BE2C (cell line): Measurements from ENCODE around the gene DNAJC4. TPM values are rescaled to one million over a fixed set of nuclear protein-coding genes. Genes with fewer than 3 reads are reported as not detected.

Experiments
- DNase-seq: peaks from one replicate; pipeline ENCODE4 v3.0.0-alpha.2; 2020
- H3K27me3 ChIP-seq: fragments of 250-450 bp; sonication (Bioruptor Pico); 2 replicates; pipeline ENCODE4 v1.5.1; 2020; ENCODE audit warnings: mild to moderate bottlenecking
- H3K36me3 ChIP-seq: fragments of 250-450 bp; sonication (Bioruptor Pico); 2 replicates; pipeline ENCODE4 v1.5.1; 2020; ENCODE audit warnings: mild to moderate bottlenecking
- H3K4me1 ChIP-seq: fragments of 250-450 bp; sonication (Bioruptor Pico); 2 replicates; pipeline ENCODE4 v1.5.1; 2020
- H3K4me3 ChIP-seq: 2 replicates; pipeline ENCODE4 v1.5.1; 2011; ENCODE audit warnings: low read depth, low read length
- H3K9me3 ChIP-seq: fragments of 250-450 bp; sonication (Bioruptor Pico); 2 replicates; pipeline ENCODE4 v1.5.1; 2020
- polyA plus RNA-seq: library from polyadenylated mRNA; unstranded; fragments of >200 nt; gene quantifications from one replicate; pipeline ENCODE4 v1.2.1, GENCODE V29; 2012; ENCODE audit warnings: low read depth, missing spikeins; ENCODE audit not compliant: insufficient read length, insufficient read depth
- TF ChIP-seq, protein P1 (sequence below): IDR thresholded peaks from 2 replicates; pipeline ENCODE4 v1.5.1; 2012; ENCODE audit warnings: mild to moderate bottlenecking, low read depth, low read length

The DNAJC4 gene, protein sequence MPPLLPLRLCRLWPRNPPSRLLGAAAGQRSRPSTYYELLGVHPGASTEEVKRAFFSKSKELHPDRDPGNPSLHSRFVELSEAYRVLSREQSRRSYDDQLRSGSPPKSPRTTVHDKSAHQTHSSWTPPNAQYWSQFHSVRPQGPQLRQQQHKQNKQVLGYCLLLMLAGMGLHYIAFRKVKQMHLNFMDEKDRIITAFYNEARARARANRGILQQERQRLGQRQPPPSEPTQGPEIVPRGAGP
- polyA plus RNA-seq: 20.3 TPM

DNA sequence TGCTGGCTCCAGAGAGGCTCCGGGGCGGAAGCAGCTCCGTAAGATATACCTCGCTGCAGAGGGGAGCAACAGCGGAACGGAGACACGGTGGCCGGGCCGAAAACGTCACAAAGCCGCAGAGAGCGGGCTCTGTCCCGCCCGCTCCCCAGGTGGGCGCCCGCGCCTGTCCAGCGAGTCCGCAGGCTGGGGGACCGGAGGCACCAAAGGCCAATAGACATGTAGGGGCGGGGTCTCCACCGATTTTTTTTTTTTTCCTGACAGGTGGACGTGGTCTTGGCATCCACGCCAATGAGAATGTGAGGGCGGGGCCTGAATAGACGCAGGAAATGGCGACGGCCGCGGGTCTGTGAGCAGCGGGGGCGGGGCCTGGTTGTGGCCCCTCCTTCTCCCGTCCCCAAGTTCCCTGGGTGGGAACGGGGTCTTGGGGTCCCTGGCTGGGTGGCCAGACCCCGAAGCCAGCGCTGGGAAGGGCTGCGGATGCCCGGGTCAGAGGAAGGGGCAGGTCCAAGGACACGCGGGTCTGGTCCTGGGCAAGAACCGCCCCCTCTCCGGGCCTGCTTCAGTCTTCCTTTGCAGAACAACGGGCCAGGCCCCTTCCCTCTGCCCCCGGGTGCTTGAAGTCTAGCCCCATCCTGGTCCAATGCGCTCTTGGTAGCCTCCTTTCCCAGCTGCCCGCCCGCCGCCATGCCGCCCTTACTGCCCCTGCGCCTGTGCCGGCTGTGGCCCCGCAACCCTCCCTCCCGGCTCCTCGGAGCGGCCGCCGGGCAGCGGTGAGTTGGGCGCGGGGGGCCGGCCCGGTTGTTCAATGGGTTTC lies at the start of gene DNAJC4:
Gene DNAJC4 (plus strand): TSS at position 378 of the 814 bp plus-strand sequence. CDS start 307 bp downstream, at position 685.
- Histone ChIP-seq H3K9me3 (no peaks in the 10 kb centered on the region), H3K4me1 (no peaks in the 10 kb centered on the region; the same call in 1 of the 2 replicates), H3K4me3 (peak within 1 kb of the TSS; percentile 65), H3K36me3 (no peaks in the 10 kb centered on the region), H3K27me3 (no peaks in the 10 kb centered on the region)
- peak; percentile 84 for DNase-seq
- TF ChIP-seq, protein P1, sequence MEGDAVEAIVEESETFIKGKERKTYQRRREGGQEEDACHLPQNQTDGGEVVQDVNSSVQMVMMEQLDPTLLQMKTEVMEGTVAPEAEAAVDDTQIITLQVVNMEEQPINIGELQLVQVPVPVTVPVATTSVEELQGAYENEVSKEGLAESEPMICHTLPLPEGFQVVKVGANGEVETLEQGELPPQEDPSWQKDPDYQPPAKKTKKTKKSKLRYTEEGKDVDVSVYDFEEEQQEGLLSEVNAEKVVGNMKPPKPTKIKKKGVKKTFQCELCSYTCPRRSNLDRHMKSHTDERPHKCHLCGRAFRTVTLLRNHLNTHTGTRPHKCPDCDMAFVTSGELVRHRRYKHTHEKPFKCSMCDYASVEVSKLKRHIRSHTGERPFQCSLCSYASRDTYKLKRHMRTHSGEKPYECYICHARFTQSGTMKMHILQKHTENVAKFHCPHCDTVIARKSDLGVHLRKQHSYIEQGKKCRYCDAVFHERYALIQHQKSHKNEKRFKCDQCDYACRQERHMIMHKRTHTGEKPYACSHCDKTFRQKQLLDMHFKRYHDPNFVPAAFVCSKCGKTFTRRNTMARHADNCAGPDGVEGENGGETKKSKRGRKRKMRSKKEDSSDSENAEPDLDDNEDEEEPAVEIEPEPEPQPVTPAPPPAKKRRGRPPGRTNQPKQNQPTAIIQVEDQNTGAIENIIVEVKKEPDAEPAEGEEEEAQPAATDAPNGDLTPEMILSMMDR: no peak

DNA sequence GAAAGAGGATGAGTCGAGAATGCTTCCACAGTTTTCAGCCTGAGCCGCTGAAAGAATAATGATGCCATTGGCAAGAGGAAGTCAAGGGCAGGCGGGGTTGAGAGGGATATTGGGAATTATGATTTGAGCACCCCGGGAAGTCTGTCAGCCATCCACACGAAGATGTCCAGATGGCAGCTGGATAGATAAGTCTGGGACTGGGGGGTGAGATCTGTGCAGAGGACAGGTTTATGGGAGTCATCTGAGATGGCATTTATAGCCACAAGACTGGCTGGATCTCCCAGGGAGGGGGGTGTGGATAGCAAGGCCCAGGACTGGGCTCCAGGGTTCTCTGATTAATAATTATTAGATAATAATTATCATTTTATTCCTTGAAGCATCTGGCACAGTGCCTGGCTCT lies 49.5 kb upstream of the DNAJC4 start:
- DNase-seq: no peak
- H3K36me3 ChIP-seq: no peaks in the 10 kb centered on the region
- TF ChIP-seq, protein P1: no peak
- H3K4me1 ChIP-seq: no peaks in the 10 kb centered on the region; the same call in 1 of the 2 replicates
- H3K27me3 ChIP-seq: no peaks in the 10 kb centered on the region
- H3K4me3 ChIP-seq: peak overlapping the region; percentile 31
- H3K9me3 ChIP-seq: no peaks in the 10 kb centered on the region

DNA sequence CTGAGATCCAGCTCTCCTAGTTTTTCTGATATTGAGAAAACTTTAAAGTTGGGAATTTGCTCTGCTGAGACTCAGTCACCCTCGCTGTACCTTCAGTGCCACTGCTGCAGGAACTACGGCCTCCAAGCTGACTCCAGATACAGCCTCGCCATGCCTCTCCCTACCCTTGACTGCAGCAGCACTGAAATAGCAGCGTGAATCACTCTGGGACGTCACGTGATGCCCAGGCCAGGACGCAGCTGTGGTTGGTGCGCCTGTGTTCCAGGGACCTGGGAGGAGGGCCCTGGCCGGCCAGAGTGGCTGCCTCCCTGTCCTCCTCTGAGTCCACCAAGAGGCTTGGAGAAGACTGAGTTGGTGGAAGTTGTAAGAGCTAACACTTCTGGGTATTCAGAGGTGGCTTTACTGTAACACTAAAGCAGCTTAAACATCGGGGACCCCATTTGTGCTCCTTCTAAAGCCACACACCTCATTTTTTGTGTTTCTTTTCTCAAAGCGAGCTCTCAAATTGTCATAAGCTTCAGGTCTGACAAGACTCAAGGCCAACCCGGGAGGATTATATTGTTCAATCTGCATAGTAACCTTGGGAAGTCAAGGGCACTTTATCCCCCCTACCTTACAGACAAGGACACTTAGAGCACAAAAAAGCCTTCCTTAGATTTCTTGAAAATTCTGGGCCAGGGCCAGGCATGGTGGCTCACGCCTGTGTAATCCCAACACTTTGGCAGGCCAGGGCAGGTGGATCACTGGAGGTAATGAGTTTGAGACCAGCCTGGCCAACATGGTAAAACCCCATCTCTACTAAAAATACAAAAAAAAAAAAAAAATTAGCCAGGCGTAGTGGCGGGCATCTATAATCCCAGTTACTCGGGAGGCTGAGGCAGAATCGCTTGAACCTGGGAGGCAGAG lies 48.6 kb upstream of the DNAJC4 start:
- no peaks in the 10 kb centered on the region; the same call in 1 of the 2 replicates for H3K4me1 ChIP-seq
- TF ChIP-seq, protein P1: no peak
- peak overlapping the region; percentile 31 for H3K4me3 ChIP-seq
- H3K36me3 ChIP-seq: no peaks in the 10 kb centered on the region
- no peaks in the 10 kb centered on the region for H3K27me3 ChIP-seq
- H3K9me3 ChIP-seq: no peaks in the 10 kb centered on the region
- DNase-seq: peak; percentile 87

DNA sequence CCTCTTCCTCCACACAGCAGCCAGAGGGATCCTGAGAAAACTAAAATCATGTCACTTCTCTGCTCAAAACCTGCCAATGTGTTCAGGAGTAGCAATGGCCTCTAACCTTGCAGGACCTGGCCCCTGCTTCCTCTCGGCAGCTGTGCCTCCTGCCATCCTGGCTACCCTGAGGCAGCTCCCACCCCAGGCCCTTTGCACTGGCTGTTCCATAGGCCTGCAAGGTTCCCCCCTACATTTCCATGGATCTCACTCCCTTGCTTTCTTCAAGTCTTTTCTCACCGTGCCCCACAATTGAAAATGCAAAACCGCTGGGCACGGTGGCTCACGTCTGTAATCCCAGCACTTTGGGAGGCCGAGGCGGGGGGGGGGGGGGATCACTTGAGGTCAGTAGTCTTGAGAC lies 46.5 kb upstream of the DNAJC4 start:
- Histone ChIP-seq H3K4me3 (no peak overlapping the region), H3K4me1 (no peaks in the 10 kb centered on the region; the same call in 1 of the 2 replicates), H3K9me3 (no peaks in the 10 kb centered on the region), H3K27me3 (no peaks in the 10 kb centered on the region), H3K36me3 (peaks cover 5% of the 10 kb centered on the region; the same call in 1 of the 2 replicates)
- TF ChIP-seq, protein P1: no peak
- DNase-seq: no peak

DNA sequence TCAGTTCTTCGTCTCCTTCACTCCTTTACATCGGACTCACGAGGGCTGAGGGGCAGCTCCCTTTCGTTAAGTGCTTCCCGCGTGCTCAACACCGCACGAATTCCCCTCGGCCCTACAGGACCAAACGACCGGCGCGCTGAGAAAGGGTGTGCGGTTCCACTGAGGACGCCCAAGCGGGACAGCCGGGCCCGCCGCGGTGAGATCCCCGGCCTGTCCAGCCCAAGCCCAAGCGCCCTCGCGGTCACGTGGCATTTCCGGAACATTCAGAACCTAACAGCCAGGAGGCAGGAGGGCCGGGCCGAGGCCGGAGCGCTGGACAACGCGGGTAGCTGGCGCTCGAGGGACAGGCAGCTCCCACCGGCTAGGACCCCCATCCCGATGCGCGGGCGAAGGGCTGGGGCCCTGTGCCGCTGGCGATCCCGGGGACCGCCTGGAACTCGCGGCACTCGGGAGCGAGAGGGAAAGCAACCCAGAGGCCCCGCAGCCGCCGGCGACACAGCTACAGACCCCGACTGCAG lies 45.1 kb upstream of the DNAJC4 start:
- peaks cover 5% of the 10 kb centered on the region for H3K36me3 ChIP-seq
- DNase-seq: no peak

More for the DNA sequence above, 45.1 kb upstream of the DNAJC4 start:
- H3K4me1 ChIP-seq: no peaks in the 10 kb centered on the region; the same call in 1 of the 2 replicates
- no peaks in the 10 kb centered on the region for H3K9me3 ChIP-seq
- H3K4me3 ChIP-seq: peak overlapping the region; percentile 65
- TF ChIP-seq, protein P1: no peak
- no peaks in the 10 kb centered on the region for H3K27me3 ChIP-seq
